HG03097 (cell line): ENCODE measurements around the gene CDH26.

Source experiments
- ATAC-seq: cut with Tn5 transposase; IDR thresholded peaks from one replicate; pipeline ENCODE4 v1.9.1; 2021; ENCODE audit not compliant: unreplicated experiment, low FRiP score

Gene CDH26

DNA sequence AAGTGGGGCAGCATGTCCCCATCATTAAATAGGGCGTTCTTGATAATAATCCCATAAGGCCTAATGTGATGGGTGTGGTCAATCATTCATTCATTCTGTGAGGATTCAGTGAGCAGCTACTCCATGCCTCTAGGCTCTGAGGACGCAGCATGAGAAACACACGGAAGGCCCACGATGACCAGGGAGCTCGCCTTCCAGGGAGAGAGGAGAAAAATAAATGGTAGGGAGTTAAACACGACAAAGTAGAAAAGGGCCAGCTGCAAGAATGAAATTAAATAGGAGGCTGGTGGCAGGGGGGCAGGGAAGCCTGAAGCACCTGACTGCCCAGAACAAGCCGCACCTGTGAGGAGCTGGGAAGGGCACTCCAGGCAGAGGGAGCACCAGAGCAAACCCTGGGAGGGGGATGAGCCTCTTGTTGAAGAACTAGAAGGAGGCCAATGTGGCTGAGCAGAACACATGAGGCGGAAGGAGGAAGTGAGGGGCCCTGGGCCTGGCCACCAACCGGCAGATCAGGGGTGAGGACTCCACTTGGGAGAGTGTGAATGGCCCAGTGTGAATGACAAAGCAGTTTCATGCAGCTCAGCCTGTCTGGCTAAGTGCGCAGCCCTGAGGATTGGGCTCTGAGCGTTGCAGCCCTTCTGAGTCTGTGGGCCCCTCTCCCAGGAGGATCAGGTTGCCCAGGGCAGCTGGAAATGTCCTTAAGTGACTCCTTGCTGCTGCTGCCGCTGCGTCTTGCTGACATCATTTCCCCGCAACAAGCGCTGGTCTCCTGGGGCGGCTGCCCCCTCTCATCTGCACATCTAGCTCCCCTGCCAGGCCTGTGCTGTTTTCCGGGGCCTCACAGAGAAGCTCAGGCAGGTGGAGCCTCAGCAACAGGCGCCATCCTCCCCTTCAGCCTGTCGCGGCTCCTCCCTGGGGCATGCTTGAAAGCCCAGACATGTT lies 99.9 kb downstream of the CDH26 start:
- ATAC-seq: peak; percentile 28

DNA sequence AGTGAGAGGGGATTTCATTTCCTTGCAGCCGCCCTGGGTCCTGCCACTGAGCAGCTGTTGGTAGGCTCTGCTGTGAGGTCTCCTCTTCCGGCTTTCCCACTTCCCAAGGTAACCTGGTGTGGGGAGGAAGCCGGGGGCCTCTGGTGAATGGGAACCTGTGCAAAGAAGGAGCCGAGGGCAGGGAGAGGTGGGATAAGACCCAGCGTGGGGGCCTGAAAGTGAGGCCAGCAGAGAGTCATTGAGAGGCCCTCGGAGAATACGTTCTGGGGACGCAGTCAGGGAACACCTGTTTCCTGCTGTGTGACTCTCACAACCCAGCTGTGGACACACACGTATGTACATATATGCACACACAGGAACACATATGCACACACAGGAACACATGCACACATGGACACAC lies 100.7 kb downstream of the CDH26 start:
- ATAC-seq: no peak

DNA sequence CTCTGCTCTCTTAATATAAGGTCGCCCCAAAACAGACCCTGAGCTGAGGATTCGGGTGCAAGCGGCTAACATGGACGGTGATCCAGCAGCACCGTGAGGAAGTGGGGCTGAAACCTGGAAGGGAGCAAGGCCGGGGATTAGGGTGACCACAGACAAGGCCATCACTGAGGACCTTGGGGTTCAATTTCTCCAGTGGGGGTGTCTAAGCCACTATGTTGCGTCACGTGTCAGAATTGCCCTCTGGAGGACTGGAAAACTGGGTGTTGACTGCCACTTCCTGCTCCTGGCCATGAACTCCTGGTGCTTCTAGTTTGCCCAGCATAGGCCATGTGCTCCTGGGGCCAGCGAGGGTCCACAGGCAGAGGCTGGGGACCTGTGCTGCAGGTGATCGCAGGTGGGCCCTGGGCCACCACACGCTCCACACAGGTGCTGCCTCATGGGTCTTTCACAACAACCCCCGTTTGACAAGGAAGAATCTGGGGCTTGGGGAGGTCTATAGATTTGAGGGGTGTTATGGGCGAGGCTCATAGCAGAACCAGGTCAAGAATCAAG lies 101.9 kb downstream of the CDH26 start:
- ATAC-seq: no peak

DNA sequence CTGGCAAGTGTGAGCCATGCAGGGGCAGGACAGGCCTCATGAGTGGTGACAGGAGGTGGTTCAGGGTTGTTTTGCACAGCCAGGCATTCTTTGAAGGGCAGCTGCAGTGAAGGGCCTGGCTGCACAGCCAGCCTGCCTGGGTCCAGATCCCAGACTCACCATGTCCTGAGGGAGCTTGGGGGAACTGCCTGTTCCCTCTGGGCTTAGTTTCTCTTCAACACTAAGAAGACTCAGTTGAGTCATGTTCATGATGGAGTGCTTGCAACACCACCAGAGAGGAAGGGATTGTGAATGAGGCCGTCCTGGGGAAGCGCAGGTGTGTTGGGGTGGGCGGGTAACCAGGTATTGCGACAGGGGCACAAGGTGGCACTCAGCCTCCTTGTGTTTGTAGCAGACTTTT lies 102.4 kb downstream of the CDH26 start:
- no peak for ATAC-seq

DNA sequence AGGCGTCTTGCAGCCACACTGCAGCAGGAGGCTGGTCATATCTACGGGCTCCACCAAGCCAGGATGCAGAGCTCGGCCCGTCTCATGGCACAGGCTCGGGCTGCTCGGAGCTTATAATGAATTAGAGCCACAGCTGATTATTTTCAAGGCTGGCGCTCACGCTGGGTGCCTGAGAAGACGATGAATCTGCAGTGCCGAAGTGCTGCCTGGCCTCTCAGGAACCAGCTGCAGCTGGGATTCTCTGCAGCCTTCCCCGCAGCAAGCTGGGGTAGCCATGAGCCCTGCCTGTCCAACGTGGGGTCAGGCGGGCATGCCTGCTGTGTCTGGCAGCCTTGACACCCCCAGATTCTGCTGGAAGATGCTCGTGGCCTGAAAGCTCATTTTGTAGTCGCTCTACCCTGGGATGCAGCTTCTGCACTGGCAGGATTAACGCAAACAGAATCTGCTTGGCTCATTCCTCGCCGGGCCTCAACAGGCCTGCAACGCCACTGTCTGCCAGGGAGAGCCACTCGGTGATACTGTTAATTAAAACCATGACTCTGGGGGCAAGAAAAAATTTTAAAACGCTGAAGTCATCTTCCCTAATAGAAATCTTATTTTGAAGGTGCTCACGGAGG lies 104.3 kb downstream of the CDH26 start:
- no peak for ATAC-seq

DNA sequence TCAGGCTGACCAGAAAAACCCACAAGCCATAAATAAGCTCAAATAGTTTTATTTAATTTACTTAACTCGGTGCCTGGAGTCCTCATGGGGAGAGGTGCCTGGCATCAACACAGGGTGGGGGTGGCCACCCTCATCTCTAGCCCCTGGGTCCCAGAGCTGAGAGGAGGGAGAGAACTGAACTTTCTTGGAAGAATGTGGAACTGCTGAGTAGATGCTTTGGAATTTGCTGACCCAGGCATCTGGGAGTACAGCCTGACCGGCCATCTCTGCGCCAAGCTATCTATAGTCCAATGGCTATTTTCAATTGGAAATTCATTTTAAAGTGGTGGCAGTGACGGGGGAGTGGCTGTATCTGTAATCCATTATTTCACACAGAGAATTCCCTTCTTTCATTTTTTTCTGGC lies 104.8 kb downstream of the CDH26 start:
- ATAC-seq: no peak

DNA sequence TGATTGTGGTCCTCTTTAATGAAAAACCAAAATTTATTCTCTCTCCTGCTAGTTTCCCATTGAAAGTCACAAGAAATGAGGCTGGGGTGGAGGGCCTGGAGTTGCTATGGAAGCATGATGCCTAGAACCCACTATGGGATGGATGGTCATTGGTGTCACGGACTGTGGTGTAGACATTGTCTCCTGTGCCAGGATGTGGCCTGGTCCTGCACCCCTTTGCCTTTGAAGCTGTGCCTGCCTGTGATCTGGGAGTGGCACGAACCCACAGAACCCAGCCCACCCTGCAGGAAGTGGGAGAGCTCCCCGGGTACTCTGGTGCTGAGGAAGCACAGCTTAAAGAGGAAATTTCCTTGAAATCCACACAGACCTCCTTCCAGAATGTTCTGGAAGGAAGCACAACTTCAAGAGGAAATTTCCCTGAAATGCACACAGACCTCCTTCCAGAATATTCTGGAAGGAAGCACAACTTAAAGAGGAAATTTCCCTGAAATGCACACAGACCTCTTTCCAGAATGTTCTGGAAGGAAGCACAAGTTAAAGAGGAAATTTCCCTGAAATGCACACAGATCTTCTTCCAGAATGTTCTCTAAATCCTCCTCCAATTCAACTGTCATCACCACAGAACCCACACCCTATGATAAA lies 105.6 kb downstream of the CDH26 start:
- no peak for ATAC-seq
